ENCODE measurements around the gene ATN1.

ATN1 gene

DNA sequence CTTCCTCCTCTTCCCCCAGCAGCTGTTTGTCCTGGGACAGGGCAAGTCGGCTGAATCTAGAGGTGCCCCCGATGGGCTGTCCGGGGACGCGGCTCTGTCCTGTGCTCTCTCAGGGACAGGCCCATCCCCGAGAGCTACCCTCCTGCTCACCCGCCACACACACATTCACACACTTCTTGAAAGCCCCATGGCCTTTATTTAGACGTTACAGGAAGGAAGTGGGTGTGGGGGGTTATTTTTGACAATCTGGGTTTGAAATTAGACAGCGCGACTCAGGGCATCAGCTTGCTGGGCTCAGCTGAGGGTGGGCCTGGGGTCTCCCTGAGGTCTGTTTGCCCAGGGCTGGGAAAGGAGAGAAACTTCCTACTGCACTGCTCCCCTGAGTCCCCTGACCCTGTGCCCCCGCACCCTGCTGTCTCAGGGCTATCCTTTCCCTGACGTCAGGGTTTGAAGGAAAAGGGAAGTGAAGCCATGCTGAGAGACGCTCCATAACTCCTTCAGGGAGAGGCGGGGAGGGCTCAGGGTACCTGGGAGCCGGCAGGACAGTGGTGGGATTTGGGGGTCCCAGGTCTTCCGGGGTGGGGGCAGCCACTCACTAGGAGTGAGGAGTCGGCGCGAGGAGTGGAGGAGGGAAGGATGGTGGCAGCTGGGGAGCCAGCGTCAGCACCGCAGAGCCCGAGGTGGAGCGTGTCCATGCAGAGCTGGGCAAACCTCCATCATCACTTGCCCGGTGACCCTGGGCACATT lies 31.5 kb downstream of the ATN1 start:
- DNase-seq (ENCODE audit: low read depth): no peak

DNA sequence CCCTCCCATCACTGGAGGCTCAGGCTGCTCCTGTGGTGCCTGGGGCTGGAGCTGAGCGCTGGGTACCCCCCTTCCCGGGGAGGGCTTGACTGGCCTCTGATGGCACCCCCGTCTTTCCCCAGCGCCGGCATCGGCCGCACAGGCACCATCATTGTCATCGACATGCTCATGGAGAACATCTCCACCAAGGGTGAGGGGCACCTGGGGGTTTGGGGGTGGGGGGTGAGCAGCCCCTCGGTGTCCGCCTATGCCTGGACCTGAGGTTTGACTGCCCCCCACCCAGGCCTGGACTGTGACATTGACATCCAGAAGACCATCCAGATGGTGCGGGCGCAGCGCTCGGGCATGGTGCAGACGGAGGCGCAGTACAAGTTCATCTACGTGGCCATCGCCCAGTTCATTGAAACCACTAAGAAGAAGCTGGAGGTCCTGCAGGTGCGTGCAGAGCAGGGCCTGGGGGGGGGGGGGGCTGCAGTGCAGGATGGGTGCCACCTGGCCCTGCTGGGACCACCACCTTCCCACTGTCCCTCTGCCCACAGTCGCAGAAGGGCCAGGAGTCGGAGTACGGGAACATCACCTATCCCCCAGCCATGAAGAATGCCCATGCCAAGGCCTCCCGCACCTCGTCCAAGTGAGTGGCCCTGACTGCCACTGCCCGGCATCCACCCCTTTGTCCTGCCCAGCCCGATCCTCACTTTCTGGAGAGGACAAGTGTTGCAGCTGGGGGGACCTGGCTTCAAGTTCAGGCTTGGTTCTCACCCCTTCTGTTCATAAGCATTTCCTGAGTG lies 32.2 kb downstream of the ATN1 start:
- DNase-seq (ENCODE audit: low read depth): no peak

DNA sequence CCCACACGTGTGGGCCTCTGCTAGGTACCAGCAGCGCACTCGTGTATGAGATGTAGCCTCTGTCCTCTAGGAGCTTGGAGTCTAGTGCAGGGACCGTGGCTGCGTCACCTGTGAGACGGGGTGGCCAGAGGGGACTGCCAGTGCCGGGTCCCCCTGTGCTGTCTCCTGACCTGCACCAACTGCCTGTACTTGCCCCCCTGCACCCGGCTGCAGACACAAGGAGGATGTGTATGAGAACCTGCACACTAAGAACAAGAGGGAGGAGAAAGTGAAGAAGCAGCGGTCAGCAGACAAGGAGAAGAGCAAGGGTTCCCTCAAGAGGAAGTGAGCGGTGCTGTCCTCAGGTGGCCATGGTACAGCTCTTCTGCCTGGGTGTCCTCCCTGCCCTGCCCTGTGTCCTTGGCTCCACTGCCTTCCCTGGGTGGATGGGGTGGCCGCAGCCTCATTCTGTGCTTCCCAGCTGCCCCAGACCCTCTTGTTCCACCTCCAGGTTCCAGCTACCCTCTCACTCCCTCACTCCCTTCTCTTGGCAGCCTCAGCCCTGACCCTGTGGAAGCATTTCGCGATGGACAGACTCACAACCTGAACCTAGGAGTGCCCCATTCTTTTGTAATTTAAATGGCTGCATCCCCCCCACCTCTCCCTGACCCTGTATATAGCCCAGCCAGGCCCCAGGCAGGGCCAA lies 33.0 kb downstream of the ATN1 start:
- DNase-seq (ENCODE audit: low read depth): no peak

DNA sequence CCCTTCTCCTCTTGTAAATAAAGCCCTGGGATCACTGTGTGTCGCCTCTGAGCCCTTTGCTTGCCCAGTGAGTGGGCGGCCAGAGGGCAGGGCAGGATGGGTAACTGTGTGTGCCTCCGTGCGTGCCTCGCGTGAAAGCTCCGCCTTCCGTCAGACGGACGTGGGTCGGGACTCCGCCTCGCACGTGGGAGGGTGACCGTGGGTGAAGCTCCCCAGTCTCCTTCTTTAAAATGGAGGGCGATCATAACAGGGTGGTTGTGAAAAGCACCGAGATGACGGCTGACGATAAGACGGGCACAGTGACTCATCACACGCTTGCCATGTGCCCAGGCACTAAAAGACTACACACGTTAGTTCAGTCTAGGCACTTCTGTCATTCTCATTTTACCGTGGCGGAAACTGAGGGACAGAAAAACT lies 33.5 kb downstream of the ATN1 start:
- no peak for DNase-seq (ENCODE audit: low read depth)

DNA sequence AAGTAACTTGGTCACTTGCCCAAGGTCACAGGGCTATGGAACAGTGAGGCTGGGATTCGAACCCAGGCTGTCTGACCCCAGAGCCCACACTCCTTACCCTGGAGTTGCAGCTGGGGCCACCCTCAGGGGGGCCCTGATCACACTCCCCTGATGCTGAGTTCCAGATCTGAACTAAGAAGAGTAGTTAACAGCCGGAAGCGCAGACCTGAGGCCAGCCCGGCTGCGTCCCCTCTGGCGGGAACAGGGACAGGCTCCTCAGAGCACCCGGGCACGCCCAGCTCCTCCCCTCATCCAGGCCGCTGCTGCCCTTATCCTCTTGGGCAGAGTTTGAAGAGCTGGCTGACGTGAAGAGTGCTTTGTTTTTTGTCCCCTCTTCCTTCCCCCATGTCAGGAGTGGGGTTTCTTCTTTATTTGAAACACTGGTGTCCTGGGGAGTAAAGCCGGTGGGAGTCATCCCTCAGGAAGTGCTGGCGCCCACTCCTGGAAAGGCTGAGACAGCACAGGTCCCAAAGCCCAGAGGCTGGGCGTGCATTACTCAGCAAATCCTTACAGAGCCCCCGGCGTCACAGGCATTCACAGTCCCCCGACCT lies 34.0 kb downstream of the ATN1 start:
- DNase-seq (ENCODE audit: low read depth): no peak

DNA sequence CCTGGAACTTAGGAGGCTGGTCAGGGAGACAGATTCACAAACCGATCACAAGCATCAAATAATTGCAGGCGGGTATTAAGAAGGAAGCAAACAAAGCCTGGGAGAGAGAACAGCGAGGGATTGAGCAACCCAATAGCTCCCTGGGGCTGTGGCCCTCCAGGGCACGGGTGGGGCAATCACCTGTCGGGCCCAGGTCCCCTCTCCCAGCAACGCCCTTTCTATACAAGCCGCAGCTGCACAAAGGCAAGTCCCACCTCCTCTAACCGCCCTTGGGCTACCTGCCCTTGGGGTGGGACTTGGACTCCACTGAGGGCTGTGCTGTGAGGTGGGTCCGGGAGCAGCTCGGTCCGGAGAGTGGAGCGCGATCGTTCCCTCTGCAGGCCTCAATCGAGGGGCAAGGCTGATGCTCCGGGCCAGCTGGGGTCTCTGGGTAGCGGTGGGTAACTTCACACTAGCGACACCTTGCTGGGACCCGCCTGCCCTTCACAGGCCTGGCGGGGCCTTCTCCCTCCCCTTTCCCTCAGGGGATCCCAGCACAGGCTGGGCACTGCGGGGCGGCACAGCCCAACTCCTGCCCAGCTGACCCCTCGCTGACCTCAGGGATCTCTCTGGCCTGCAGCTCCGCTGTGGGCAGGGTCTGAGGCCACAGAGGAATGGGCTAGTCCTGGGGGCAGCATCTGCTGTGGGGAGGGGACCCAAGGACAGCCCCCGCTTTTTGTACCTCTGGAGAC lies 34.7 kb downstream of the ATN1 start:
- no peak for DNase-seq (ENCODE audit: low read depth)

DNA sequence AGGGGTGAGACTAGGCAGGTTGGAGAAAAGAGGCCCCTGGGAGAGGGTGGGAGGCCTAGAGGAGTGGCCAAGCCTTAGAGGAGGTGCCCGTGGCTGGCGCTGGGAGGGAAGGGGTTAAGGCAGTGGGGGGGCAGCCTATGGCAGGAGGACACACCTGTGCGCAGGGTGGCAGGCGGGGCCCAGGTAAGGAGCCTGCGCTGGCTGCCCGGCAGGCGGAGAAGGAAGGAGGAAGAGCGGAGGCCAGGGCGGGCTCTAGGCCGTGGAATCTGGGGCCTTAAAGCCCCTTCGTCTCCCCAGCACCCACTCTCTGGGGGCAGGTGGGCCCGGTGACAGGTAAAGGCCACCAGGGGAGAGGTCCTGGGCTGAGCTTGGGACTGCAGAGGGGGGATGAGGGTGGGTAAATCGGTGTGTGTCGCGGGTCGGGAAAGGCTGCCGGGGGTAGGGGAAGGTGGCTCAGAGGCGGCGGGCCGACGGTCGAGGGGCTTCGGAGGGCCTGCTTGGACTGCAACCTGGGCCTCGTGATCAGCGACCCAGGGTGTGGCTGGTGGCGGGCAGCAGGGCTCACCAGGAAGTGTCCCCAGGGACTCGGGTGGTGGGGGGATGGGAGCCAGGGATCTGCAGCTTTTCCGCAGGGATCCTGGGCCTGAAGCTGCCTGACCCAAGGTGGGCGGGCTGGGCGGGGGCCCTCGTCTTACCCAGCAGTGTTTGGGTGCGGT lies 35.4 kb downstream of the ATN1 start:
- DNase-seq (ENCODE audit: low read depth): no peak

DNA sequence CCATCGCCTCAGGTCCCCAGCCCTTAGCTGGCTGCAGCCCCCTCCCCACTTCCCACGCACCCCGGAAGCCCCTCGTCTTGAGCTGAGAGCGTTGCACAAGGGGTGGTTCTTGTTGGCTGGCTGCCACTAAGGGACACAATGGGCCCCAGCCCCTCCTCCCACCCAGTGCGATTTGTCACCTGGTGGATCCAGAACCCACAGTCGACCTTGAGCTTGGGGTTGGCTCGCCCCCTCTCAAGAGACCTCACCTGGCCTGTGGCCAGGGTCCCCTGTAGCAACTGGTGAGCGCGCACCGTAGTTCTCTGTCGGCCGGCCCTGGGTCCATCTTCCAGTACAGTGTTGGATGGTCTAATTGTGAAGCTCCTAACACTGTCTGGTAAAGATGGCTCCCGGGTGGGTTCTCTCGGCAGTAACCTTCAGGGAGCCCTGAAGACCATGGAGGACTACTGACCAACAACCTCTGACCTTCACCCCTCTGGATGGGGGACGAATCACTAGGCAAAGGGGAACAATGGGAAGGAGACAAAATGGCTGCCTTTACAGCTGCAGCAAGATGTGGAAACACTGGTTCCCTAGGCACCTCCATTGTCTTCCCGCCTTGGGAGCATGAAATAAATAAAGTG lies 36.1 kb downstream of the ATN1 start:
- no peak for DNase-seq (ENCODE audit: low read depth)

DNA sequence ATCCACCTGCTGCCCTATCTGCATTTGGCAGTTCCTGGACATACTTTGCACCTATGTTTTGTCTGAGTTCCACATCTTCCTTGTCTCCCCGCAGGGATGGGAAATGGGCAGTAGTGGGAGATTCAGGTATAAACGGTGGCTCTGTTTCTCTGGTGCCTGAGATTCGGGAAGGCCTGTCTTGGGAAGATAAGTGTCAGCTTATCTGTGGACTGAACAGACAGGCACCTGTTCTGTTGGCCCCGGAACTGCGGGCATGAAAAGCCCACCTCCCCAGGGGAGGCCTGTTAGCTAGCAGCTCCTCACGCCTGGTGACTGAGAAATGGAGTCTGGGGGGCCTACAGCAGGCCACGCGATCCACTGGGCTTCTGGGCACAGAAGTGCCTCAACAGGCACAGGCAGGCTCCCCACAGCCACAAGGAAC lies 36.9 kb downstream of the ATN1 start:
- DNase-seq (ENCODE audit: low read depth): no peak

DNA sequence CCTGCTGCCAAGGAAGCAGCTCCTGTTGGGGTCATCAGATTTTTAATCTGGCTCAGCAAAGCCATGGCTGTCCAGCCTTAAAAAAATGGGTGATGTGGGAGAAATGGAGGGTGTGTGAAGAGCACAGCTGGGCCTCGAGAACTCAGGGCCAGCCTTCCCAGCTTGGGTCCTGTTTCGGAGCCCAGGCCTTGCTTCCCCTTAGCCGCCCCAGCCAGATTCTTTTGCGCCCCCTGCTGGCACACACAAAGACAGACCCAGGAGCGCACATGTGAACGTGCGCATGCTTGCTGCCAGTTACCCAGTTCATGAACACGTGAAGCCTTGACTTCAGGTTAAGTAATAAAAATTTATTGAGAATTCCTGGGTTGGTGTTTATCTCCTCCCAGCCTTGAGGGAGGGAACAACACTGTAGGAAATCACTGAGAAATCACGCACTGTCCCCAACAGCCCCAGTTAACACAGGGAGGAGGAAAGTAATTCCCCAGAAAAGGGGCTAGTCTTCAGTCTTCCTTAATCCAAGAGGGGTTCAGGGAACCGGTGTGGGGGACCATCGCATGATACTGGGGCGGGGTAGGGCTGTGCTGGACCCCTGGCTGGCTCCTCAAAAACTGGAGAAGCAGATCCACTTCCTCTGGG lies 37.4 kb downstream of the ATN1 start:
- no peak for DNase-seq (ENCODE audit: low read depth)

DNA sequence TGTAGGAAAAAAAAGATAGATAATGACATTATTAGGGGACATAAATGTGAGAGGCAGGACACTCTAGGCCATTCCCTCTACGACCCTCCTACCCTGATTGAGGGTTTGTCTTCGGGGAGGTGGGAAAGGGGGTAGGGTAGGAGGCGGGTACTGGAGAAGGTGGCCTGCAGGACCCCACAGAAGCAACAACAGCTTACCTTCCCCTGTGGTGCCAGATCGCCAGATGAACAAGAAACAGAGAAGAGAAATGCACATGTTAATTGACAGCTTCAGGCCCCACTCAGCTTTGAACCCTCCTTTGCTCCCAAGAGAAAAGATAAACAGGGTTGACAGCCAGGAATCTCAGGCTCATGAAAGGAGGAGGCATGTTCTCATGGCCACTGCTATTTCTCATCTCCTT lies 38.0 kb downstream of the ATN1 start:
- DNase-seq (ENCODE audit: low read depth): no peak

DNA sequence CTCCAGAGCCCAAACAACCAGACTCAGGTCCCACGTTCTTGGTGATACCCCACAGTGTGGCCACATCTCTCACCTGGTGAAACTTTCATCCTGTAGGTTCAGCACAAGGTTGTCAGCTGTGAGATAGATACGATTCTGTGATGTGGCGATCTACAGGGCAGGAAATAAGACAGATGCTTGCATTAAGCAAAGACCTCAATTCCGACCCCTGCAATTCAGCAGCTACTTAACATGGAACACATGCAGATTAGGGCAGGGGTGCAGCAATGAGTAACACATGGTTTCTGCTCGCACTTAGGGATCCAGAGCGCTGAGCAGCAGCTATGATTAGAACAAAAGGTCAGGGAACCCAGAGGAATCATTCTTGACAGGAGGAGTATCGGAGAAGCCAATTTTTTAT lies 38.6 kb downstream of the ATN1 start:
- DNase-seq (ENCODE audit: low read depth): no peak

DNA sequence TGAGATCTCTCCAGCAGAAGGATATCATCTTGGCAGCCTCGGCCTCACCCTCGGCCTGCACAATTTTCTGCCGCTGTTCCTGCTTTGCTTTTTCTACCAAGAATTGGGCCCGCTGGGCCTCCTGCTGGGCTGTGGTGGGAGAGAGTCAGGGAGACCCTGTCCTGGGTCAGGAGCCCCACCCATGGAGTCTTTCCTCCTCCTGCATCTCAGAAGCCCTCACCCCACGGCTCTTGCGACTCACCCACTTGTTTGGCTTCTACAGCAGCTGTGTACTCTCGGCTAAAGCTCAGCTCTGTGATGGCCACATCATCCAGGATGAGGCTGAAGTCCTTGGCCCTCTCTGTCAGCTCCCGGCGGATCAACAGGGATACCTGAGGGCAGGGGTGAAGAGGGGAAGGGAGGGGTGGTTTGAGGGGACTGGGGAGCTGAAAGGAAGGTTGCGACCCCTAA lies 39.9 kb downstream of the ATN1 start:
- DNase-seq (ENCODE audit: low read depth): no peak

DNA sequence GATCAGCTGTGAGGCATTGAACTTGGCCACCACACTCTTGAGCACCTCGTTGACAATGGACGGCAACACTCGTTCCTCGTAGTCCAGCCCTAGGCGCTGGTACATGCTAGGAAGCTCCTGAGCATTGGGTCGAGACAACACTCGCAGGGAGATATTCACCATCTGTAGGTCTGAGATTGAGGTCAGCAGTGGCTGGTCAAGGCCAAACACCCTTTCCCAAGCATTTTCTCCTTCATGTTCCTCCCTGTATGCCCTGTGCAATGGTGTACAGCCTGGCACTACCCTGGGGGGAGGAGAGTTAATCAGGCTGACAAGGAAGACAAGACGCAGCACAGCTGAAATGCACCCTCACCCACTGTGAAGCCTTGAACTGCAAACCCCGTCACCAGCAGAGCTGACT lies 40.7 kb downstream of the ATN1 start:
- DNase-seq (ENCODE audit: low read depth): no peak

DNA sequence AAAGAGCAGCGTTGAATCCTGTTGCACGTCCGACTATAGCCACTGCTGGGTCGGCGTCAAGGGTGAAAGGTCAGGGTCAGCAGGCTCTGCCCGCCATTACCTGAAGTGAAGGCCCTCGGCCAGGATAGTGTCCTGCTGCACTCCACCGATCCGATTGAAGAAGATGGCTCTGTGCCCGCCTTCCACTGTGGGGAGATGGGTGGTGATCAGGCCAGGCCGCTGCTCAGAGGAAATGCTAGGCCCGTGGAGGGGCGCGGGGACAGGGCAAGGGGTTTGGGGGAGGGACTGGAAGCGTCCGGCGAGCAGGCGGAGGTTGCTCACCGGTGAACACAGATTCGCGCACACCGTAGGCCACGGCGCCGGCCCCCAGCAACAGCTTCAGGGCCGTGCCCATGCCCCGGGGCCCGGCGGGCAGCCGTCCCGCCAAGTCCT lies 42.4 kb downstream of the ATN1 start:
- no peak for DNase-seq (ENCODE audit: low read depth)

DNA sequence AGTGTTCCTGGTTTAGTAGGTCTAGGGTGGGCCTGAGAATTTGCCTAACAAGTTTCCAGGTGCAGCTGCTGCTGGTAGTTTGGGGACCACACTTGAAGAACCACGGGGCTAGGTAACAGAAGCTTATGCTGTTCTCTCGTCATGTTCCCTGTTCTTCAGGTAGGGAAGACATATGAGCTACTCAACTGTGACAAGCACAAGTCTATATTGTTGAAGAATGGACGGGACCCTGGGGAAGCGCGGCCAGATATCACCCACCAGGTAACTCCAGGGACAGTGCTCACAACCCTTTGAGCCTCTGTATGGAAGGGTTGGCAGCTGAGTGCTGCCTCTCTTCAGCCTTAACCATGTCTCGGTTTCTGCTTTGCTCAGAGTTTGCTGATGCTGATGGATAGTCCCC lies 46.4 kb downstream of the ATN1 start:
- no peak for DNase-seq (ENCODE audit: low read depth)

DNA sequence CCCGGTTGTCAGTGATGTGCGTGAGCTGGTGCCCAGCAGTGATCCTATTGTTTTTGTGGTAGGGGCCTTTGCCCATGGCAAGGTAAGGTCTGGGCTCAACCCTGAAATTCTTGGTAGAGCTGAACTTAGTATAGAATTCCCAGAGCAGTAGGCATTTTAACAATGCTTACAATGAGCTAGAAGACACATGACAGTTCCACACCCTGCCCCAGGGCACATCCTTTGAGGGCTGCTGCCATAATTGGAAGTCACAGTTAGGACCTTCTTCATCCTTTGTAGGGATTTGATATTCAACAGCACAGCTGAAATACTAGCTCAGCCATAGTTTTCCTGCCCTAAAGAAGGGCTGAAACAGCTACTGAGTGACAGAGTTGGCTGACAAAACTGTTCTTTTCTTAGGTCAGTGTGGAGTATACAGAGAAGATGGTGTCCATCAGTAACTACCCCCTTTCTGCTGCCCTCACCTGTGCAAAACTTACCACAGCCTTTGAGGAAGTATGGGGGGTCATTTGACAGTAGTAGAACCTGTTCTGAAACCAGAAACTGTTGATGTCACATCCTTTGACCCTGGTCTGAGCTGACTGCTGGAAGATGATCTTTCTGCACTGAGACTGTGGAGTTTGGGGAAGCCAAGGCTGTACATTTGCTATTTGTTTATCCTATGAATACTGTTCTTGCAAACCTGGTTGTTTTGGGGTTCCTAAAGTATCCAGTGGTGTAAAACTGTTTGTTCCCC lies 47.7 kb downstream of the ATN1 start:
- DNase-seq (ENCODE audit: low read depth): no peak

DNA sequence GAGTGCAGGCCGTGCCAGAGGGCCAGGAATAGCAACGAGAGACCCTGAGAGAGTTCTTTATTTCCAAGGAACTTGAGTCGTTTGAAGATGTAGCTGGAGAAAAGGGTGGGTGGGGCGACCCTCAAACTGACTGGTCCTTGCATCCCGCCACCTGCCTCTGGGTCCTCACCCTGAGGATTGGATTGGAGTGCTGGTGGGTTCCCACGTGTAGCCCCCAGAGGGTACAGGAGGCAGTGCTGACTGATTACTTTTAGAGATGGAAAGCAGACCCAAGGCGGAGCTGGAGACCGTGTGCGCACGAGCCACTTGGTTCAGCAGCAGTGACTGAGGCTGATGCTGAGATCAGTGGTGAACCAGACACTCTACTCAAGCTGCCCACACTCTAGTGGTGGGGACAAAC lies 49.9 kb downstream of the ATN1 start:
- no peak for DNase-seq (ENCODE audit: low read depth)

DNA sequence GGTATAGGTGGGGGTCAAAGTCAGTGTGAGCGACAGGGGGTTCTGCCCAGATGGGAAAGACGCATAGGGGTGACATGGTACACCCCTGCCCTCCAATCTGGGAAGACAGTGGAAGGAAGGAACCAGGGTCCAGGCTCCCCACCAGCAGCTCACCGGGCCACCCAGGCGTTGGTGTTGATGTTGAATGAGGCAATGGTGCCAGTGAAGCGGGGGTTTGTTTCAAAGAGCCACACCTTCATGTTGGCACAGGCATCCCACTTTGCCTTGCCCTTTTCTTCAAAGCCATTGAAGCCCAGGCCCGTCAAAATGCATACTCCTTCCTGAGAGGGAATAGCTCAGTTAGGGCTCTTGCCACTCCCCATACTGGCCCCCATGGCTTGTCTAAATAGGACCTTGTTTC lies 50.4 kb downstream of the ATN1 start:
- DNase-seq (ENCODE audit: low read depth): no peak

DNA sequence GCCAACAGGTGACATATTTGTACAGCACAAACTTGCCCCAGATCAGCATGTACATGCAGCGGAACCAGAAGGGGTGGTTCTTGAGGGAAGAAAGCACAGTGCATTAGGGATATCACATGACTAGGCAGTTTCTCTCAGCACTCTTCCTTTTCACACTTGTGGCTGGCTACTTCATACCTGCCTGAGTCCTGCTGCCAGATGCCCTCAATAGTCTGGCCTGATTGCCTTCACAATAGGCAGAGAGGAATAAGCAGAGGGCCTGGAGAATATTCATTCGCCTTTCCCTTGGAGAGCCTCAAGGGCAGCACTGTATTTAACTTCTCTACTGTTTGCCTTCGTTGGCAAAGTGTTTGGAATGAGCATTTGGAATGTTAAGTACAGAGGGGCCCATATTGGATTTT lies 50.9 kb downstream of the ATN1 start:
- no peak for DNase-seq (ENCODE audit: low read depth)
